ENCODE measurements around the gene LRRC37B.

LRRC37B gene

GRCh38 chr17:32102646-32103186, 95.5 kb downstream of the LRRC37B start:
- FAIRE-seq = no peak
- no peak for TF ChIP-seq CTCF (IDR thresholded peaks at IDR 0.05; ENCODE audit: insufficient read depth, missing control alignments)
- no peak for DNase-seq (ENCODE audit: insufficient read length, low spot score)
